GM18502 (cell line): ENCODE data around the gene RGS12.
A peak's percentile ranks its signal among the peaks of the same experiment; 100 is the strongest.

Source experiments
- ATAC-seq: cut with Tn5 transposase; IDR thresholded peaks from one replicate; pipeline ENCODE4 v1.9.1; 2021; ENCODE audit warnings: mild to moderate bottlenecking; ENCODE audit not compliant: unreplicated experiment, poor library complexity

Gene RGS12

GRCh38 chr4:3252831-3253641, 39.8 kb upstream of the RGS12 start:
- ATAC-seq, result no peak

- no peak for ATAC-seq
Observed at GRCh38 chr4:3253808-3254207, 39.0 kb upstream of the RGS12 start.

DNA sequence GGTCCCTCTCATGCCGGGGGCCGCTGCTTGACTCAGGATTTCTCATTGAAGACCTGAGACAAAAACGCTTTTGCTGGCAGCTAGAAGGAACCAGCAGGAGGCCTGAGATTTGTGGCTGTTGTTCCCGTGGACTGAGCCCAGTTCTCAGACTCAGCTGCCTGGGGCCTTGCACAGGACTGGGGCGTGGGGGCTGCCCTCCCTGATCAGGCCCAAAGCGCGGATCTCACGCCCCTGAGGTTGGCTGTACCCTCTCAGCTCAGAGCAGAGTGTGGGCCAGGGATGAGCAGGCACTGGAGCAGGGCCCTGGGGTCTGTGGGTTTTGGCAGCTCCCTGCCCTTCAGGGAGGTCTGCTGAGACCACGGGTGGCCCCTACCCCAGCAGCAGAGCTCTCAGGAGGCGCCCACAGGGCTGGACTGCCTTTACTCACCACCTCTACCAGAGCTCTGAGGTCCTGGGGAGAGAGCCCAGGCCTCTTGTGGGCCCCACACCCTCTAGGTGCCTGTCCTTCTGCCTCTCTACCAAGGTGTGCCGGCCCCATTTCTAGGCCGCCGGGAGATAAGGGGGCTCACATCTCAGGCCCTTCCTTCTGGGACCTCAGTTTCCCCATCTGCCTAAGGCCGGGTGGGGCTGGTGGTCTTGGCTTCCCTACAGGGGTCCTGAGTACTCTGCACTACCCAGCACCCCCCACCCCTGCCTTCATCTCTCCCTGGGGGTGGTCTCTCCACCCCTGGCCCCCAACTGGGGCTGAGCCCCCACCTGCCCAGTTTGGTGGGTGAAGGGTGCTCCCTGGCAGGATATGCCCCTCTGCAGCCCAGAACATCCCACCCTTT, 38.3 kb upstream of the RGS12 start:
- no peak for ATAC-seq

- no peak for ATAC-seq
Observed at GRCh38 chr4:3255611-3256186, 37.1 kb upstream of the RGS12 start.

DNA sequence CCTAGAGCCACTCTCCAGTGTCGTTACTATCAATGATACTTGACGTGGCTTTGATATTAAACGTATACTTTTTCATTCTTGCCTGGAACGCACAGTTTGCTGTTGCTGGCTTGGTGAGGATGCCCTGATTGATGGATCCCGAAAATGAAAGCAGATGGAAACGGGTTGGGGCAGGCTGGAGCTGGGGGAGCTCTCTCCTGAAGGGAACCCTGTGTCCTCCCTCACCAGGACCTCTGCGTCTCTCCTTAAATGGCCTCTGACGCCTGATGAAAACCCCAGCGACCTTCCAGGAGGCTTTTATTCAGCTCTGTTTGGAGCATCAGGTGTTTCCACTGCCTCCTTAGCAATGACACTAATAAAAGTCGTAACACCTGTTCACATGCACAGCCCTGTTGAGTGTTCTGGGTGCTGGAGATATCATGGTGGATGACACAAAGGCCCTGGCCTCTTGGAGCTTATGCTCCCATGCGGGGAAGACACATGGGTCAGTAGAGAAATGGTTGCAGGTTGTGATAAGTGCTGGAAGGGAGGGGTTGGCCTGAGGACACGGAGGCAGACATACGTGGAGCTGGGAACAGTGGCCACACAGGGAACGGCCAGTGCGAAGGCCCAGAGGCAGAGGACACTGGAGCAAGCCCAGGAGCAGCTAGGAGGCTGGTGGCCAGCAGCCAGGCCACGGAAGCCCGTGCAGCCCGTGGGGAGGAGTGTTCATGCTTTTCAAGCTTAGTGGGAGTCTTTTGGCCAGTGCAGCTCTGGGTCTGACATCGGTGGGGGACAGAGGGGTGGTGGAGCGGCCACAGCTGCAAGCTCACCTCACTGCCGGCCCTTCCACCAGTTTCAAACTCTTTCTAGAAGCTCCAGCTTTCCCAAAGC, 36.4 kb upstream of the RGS12 start:
- ATAC-seq, result no peak

DNA sequence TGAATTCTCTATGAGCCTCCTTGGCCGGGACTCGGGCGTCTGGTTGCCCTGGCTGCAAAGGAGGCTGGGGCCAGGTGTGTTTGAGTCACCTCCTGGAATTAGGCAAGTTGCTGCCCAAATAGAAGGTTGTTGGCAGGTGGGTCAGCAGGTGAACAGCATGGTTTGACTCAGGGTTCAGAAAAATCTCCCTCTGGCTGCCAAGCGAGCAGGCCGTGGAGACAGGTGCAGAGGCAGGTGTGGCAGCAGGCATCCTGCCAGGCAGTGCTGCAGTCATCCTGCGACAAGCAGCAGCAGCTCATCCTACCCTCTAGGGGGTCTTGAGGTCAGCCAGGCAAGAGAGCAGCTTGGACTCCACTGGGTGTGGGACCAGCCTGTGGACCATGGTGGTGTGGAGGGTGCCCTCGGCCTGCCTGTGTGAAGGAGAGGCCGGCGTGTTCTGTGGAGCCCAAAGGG, 35.7 kb upstream of the RGS12 start:
- ATAC-seq, result peak; percentile 18

DNA sequence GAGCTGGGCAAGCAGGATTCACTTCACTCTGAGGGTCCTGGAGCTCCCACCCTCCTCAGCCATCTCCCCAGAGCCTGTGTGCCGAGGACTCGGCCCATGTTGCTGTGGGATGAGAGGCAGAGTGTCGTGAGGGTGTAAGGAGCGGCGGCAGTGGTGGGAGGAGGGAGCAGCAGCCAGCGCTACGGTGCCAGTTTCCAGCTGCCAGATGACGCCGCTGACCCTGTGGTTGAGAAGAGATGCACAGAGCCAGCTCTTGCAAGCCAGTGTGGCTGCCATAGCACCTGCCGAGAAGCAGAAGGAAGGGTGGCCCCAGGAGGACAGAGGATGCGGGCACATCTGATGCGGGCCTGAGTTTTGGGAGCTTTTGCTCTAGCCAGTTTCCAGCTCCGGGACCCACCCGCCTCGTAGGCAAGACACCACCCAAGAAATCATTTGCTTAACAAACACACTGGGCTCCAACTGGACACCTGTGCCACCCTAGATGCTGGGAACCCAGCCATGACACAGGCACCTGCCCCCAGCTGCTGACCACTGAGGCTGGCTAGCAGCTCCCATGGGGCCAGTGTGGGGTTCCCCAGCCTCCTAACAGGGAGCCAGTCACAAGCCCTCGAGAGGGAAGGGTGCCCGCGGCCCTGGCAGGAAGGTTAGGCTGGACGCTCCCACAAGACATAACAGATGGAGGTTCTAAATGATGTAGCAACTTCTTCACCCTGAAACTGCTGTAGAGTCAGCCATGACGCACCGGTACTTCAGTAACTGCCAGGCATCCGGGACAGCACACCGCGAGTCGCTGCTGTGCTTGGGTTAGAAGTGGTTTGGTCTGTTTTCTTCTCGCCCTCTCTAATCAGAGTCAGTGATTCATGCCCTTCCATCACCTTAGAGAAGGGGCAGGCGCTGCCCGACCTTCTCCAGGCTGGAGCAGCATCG, 35.0 kb upstream of the RGS12 start:
- peak; percentile 52 for ATAC-seq

DNA sequence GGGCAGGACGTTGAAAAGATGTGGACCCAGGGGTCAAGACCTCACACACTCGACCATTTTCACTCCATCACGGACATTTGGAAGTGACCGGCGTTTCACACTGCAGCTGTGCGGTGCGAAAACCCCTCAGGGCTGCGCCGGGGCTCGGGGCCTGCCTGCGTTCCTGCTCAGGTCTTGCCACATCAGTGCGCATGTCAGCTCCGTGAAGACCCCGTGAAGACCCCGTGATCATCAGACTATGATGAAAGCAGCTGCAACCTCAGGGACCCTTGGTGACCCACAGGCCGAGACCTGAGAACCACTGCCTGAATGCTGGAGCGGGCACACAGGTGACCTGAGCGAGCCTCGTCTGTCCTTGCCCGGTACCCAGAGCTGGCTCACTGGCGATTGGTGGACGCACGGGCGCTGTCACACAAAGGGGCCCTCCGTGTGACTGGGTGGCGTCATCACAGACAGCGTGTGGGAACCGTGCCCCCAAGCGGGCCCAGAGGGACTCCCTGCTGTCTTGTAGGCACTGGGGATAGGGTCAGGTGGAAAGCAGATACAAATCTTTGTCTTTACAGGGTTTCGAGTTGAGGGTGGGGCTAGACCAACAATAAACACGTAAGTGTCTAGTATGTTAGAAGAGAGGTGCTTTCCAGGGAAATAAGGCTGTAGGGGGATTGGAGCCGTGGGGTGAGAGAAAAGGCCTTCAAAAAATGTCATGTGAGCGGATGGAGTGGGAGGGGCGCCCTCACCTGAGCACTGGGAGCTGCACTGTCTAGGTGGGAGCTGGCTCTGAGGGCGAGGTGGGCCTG, 31.2 kb upstream of the RGS12 start:
- ATAC-seq, result no peak

DNA sequence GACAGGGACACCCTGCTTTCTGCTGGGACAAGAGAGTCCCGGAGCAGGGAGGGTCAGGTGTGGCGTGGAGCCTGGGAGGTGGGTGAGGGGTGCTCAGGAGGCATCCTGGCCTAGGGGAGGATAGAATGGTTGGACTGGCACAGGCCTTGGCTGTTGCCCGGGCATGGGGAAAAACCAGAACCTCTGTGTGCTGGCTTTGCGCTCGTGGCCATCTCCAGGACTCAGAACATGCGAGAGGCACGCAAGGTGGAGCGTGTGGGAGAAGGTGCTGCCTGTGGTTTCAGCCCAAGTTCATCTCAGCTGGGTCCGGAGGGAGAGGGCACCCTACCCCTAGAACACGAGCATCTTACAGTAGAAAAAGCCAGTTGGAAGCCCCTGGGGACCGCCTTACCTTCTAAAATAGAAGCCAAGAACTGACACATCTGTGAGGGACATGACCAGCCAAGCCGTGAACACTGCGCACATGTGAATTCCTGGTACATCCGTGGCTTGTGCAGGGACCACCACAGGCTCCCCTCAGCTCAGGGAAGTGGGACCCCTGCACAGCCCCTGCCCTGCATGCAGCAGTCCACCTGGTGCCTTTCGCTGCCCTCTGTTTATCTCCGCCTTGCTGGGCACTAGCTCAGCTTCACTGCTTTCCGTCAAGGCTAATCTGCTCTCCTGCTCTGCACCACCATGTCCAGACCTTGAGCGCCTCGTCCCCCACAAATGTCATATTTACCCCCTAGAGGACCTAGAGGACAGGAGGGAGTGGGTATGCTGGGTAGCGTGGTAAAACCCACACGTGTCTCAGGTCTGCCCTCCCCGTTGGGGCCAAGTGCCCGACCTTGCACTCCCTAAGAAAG, 30.4 kb upstream of the RGS12 start:
- no peak for ATAC-seq

DNA sequence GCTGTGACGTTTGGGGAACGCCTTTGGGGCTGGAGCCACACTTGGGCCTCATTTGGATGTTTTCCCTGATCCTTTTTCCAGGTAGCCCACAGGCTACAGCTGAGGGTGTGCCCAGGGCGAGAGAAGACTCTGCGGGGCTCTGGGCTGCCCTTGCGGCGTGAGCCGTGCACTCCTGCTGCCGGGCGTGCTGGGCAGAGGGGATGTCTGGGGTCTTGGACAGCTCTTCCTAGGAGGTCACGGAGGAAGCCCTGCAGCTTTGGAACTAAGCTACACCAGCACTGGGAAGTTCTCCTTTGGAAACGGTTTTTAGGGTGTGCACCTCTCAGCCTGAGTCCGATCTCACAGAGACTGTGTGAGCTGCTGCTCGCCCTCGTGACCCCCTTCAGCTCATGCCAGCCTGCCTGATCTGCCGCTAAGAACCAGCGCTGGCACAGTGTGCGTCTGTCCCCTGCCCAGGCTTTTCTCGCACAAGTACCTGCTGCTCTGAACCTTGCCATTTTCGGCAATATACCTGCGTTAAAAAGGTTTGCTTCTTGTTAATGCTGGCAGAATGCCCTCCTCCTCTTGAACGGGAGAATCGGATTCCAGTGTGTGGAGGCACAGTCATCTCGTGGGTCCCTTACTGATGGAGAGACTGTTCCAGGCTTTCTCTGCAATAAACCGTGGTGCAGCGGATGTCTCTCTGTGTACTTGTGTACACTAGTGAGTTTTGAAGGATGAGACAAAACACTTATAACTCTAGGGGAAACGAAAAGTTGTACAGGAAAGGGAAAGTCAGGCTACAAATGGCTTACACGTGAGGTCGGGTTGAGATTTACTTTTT, 29.6 kb upstream of the RGS12 start:
- ATAC-seq, result no peak

DNA sequence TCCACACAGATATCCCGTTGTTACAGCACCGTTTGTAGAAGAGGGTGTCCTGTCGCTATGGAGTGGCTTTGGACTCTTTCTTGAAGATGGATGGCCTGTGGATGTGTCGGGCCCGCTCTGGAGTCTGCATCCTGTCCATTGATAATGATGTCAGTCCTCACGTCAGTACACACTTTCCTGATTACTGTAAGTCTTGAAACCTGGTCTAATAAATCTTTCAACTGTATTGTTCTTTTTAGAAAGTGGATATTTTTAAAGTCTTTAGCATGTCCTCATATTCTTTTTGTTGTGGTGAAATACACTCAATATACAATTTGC, 29.0 kb upstream of the RGS12 start:
- no peak for ATAC-seq

GRCh38 chr4:3266076-3266475, 26.7 kb upstream of the RGS12 start:
- no peak for ATAC-seq

- no peak for ATAC-seq
Observed at GRCh38 chr4:3267576-3268394, 25.0 kb upstream of the RGS12 start.

DNA sequence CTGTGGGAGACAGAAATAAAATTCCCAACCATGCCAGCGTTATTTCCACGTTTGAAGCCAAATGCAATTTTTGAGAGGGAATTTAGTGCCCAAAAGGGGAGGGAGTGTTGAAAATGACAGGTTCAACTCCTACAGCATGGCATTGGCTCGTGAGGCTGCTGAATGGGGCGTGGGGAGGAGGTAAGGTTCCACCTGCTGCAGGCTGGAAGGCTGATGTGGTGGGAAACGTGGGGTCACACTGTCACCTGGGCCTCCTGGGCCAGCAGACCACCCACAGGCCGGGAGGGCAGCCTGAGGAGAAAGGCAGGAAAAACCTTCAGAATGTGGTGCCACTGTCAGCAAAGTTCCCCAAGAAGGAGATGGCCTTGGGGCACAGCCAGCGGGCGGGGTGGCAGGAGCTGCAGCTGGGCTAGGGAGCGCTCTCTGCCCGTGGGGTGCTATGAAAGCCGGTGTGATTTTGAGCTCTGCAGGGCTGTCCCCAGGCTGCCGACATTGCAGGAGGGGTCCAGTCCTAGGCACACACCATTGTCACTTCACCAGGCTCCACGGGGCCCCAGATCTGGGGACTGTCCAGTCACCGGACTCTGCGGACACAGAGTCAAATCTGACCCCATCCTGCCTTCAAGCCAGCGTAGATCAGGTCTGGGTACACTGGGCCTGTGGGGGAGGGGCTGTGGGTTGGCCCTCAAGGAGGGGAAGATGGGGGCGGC, 24.3 kb upstream of the RGS12 start:
- no peak for ATAC-seq

DNA sequence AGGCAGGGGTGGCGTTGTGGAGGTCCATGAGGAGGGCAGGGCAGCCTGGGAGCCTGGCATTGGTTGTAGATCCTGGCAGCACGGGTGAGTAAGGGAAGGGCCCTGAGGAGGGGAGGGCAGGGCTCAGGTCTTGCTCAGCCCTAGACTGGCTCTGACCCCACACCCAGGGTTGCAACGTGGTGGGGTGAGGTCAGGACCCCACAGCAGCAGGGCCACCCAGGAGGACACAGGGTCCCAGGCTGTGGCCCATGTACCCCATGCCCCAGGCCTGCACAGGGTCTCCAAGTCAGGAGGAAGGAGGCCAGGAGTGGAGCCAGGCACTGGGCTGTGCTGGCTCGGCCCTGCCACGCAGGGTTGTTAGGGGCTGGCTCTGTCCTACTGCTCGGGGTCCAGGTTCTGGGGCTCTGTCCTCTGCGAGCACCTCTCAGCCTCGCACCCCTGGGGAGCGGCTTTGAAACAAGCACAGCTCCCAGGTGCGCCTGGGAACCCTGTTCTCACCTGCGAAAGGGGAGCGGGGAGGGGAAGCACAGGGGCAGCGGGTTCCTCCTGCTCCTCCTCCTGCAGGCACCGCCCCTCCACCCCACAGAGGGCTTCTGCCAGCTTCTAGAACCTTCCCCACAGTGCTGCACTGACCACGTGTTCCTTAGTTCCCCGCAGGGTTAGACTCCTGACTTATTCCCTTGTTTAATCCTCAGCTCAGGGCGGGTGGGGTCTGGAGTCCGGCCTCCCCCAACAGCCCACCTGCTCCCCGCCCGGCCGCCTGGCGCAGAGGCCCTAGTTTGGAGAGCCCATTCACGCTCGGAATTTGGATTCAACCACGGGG, 23.5 kb upstream of the RGS12 start:
- no peak for ATAC-seq
